Ovary (tissue), 9 donors: Measurements from ENCODE around the gene GRIPAP1. TPM values are rescaled to one million over a fixed set of nuclear protein-coding genes. Genes with fewer than 3 reads are reported as not detected.

ENCODE experiments used
- DNase-seq, 5 donors: peaks; one replicate each; pipeline ENCODE4 v3.0.0-alpha.2; 2019 to 2020
- H3K27ac ChIP-seq, 2 donors: fragments of 200-600 bp; one replicate each; pipeline versions ENCODE4 v1.5.1 to v1.8.0; 2019 to 2022
- H3K27me3 ChIP-seq: fragments of 200-600 bp; one replicate; pipeline ENCODE4 v1.8.0; 2022
- H3K36me3 ChIP-seq: fragments of 200-600 bp; sonication (generic); one replicate; pipeline ENCODE4 v1.5.1; 2019
- H3K4me1 ChIP-seq: one replicate; pipeline ENCODE4 v1.8.1; 2013; ENCODE audit warnings: mild to moderate bottlenecking, moderate library complexity; ENCODE audit not compliant: insufficient read depth
- H3K4me3 ChIP-seq: fragments of 200-600 bp; sonication (generic); one replicate; pipeline ENCODE4 v1.5.1; 2017
- H3K9me3 ChIP-seq, 2 donors: fragments of 200-600 bp in 1 of 2; sonication (generic) in 1 of 2; one replicate each; pipeline versions ENCODE4 v1.5.1 to v1.8.1; 2013 to 2019; ENCODE audit warnings: mild to moderate bottlenecking in 1 of 2, moderate library complexity in 1 of 2
- CTCF ChIP-seq, 3 donors: fragments of 450-650 bp in 2 of 3; fragments of 200-600 bp in 1 of 3; IDR thresholded peaks; one replicate each; pipeline versions ENCODE4 v1.5.1 to v1.8.0; 2016 to 2022; ENCODE audit warnings: antibody characterized with exemption in 3 of 3, mild to moderate bottlenecking in 1 of 3
- EP300 ChIP-seq: sonication (generic); formaldehyde crosslinking; IDR thresholded peaks from one replicate; pipeline ENCODE4 v1.6.1; 2017; ENCODE audit warnings: antibody characterized with exemption
- POLR2A ChIP-seq: fragments of 450-650 bp; IDR thresholded peaks from one replicate; pipeline ENCODE4 v1.6.1; 2017; ENCODE audit warnings: antibody characterized with exemption, mild to moderate bottlenecking, moderate library complexity
- WGBS, 3 donors: extraction: QIAGEN DNeasy Blood & Tissue Kit in 1 of 3; methylation state at CpG; one replicate each; pipeline versions ENCODE4 v1.1.5 to v1.1.7; 2013 to 2017; 5-methylcytosine and 5-hydroxymethylcytosine counted together
- intact Hi-C, 4 donors: fragments of 100-400 bp; cut with DNase I; formaldehyde crosslinking; loops; one replicate each; pipeline versions ENCODE4 v1.11.0 to v1.15.1; 2022 to 2023
- polyA plus RNA-seq, 2 donors: library from polyadenylated mRNA; stranded (reverse); fragments of 200-250 nt in 1 of 2; fragments of 350-450 nt in 1 of 2; fragmentation: Illumina TruSeq in 1 of 2; extraction: RNeasy Lipid Tissue Mini Kit (QIAGEN cat#74804) in 1 of 2; gene quantifications; one replicate each; pipeline ENCODE4 v1.2.3, GENCODE V29; 2013 to 2014
- total RNA-seq, 7 donors: library from RNA; depleted of rRNA in 2 of 7; stranded (reverse); fragments of >200 nt in 2 of 7; fragmentation: NEBNext Ultra II Directional in 3 of 7; extraction: Animal tissue kit (Norgen Biotek cat#: 25700) in 3 of 7; gene quantifications; one replicate each; pipeline versions ENCODE4 v1.1.0 to v1.2.4, GENCODE V29; 2016 to 2023
- donor health status: DM: no; HTN: no; CAD: no; lungs with moderate emphysema.
- donor health status: DM: no; HTN: no; CAD: no.
- donor health status: Bipolar disorder and iron deficiency.
- donor health status: DM: yes; HTN: yes; CAD: no.
- donor health status: DM: no; HTN: no; CAD: no.
- donor health status: DM: yes; HTN: yes; CAD: no.

GRIPAP1 gene
- total and polyA plus RNA-seq, 9 donors, result 20.0 to 45.0 (median 31.2) TPM

- no peak overlapping the region for H3K27ac ChIP-seq
- DNase-seq, result no peak
- 83 to 90% (median 85%) methylated on average over 8 of the region's 8 CpGs for WGBS, 3 donors
Measured at GRCh38 chrX:48936429-48937053, 65.5 kb downstream of the GRIPAP1 start.

DNA sequence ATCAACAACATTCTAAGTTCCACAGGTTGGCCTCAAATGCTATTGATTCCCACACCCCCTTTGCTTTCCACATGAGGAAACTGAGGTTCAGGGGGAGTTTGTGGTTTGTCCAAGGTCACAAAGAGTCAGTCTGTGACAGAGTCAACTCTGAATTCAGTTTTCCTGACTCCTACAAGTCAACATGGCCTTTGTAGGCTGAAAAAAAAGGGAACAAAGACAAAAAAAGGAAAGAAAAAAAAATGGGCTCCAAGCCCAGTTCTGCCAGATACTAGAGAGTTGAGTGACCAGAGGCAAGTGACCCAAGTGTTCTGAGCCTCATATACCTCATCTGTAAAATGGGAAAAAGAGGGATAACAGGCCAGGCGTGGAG lies 66.8 kb downstream of the GRIPAP1 start:
- H3K4me1 ChIP-seq, result no peaks in the 10 kb centered on the region
- no peak overlapping the region for H3K27ac ChIP-seq
- H3K27me3 ChIP-seq, result no peaks in the 10 kb centered on the region
- H3K4me3 ChIP-seq, result no peak overlapping the region
- no peaks in the 10 kb centered on the region for H3K36me3 ChIP-seq
- TF ChIP-seq CTCF (IDR thresholded peaks at IDR 0.05), result no peak
- TF ChIP-seq EP300, result no peak
- TF ChIP-seq POLR2A, result no peak
- intact Hi-C loops, result no loop called here
- no peaks in the 10 kb centered on the region for H3K9me3 ChIP-seq
- DNase-seq, result no peak
- 68 to 91% (median 79%) methylated on average over 1 of the region's 1 CpG for WGBS, 3 donors

More at GRCh38 chrX:48936429-48937053, 65.5 kb downstream of the GRIPAP1 start:
- TF ChIP-seq EP300 (no peak), POLR2A (no peak), CTCF (IDR thresholded peaks at IDR 0.05) (no peak)
- Histone ChIP-seq H3K36me3 (no peaks in the 10 kb centered on the region), H3K4me1 (peaks cover 1% of the 10 kb centered on the region), H3K9me3 (no peaks in the 10 kb centered on the region), H3K27me3 (no peaks in the 10 kb centered on the region), H3K4me3 (no peak overlapping the region)
- intact Hi-C loops, result no loop called here

DNA sequence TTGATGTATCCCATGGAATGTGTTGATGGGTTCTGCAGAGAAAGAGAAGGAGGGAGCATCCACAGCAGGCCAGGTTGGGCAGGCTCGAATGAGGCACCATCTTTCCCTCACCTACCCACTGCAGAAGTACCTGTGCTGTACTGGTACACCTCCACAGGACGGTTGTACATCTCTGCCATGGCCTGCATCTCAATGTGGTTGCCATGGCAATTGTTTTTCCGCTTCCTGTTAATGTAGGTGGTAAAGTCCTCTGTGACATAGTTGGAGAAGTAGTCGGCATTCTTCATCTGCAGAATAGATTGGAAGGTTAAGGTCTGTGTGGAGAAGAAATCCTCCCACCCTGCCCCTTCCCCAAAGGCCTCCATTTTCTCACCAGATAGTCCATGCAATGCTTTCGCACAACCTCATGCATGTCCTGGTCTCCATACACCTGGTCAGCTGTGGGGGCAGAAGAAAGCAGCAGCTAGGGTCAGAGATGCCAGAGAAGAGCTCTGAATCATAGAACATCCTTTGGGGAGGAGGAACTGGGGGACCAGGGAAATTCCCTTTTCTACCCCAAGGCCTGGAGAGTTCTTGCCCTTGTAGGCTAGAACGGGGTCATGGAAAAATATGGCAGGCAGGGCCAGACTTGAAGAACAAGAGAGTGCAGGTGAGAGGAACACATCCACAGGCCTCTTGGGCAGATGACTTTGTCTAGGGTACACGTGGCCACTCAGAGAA lies 67.3 kb downstream of the GRIPAP1 start:
- Histone ChIP-seq H3K4me1 (no peaks in the 10 kb centered on the region), H3K36me3 (no peaks in the 10 kb centered on the region)
- WGBS, 3 donors, result 72 to 81% (median 79%) methylated on average over 7 of the region's 7 CpGs

DNA sequence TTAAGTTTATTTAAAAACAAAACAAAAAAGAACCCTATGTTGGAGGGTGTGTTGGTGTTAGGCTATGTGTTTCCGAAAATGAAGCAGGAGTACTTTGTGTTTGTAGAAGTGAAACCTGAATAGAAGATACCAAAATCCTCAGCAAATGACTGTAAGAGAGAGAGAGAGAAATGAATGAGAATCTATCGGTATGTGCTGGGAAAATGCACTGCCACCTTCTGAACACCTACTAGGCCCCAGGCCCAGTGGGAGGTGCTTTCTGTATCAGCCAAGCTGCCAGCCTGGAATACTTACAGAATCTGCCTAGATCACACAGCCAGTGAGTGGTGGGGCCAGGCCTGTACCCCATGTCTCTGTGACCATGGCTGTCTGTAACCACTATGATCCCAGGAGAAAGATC lies 68.3 kb downstream of the GRIPAP1 start:
- intact Hi-C loops, result no loop called here
- H3K36me3 ChIP-seq, result no peaks in the 10 kb centered on the region
- WGBS, 3 donors, result 85 to 88% (median 86%) methylated on average over 2 of the region's 2 CpGs
- H3K4me3 ChIP-seq, result no peak overlapping the region
- no peaks in the 10 kb centered on the region for H3K27me3 ChIP-seq
- no peaks in the 10 kb centered on the region for H3K9me3 ChIP-seq
- no peaks in the 10 kb centered on the region for H3K4me1 ChIP-seq
- no peak for TF ChIP-seq CTCF (IDR thresholded peaks at IDR 0.05)
- TF ChIP-seq POLR2A, result no peak
- no peak for TF ChIP-seq EP300
- no peak for DNase-seq
- H3K27ac ChIP-seq, result no peak overlapping the region

More for the DNA sequence above, 67.3 kb downstream of the GRIPAP1 start:
- Histone ChIP-seq H3K9me3 (no peaks in the 10 kb centered on the region), H3K27me3 (no peaks in the 10 kb centered on the region), H3K27ac (no peak overlapping the region), H3K4me3 (no peak overlapping the region)
- no peak for DNase-seq
- intact Hi-C loops, result no loop called here
- TF ChIP-seq CTCF (IDR thresholded peaks at IDR 0.05), result no peak
- no peak for TF ChIP-seq POLR2A
- TF ChIP-seq EP300, result no peak
